Gastrocnemius medialis (tissue), 4 donors: ENCODE measurements around the gene TMC2. TPM values are rescaled to one million over a fixed set of nuclear protein-coding genes. Genes with fewer than 3 reads are reported as not detected.
A peak's percentile ranks its signal among the peaks of the same experiment; 100 is the strongest.
"Not testable (repeated sequence)": the region's sequence is repeated elsewhere in the genome, so short reads cannot be mapped to it uniquely, and the experiment has no call there.

Experiments used
- ATAC-seq, 2 donors: fragments of 150-250 bp; one replicate each; pipeline ENCODE4 v1.9.1; 2016
- DNase-seq, 2 donors: peaks; one replicate each; pipeline ENCODE4 v3.0.0-alpha.2; 2019
- H3K27ac ChIP-seq, 4 donors: fragments of 200-600 bp; sonication (generic); 1 replicate in 1 of 4; 2 replicates in 3 of 4; pipeline ENCODE4 v1.5.1; 2016 to 2018; ENCODE audit warnings: mild to moderate bottlenecking in 2 of 4, moderate library complexity in 1 of 4
- H3K27me3 ChIP-seq, 3 donors: fragments of 200-600 bp; sonication (generic) in 2 of 3; 1 replicate in 1 of 3; 2 replicates in 2 of 3; pipeline versions ENCODE4 v1.5.1 to v1.6.0; 2016 to 2019; ENCODE audit warnings: mild to moderate bottlenecking in 1 of 3, moderate library complexity in 1 of 3
- H3K36me3 ChIP-seq, 2 donors: fragments of 200-600 bp; sonication (generic) in 1 of 2; one replicate each; pipeline ENCODE4 v1.5.1; 2017 to 2018
- H3K4me1 ChIP-seq, 2 donors: fragments of 200-600 bp; sonication (generic) in 1 of 2; one replicate each; pipeline ENCODE4 v1.5.1; 2016 to 2017; ENCODE audit warnings: mild to moderate bottlenecking in 2 of 2
- H3K4me3 ChIP-seq, 4 donors: fragments of 200-600 bp; sonication (generic) in 3 of 4; 1 replicate in 1 of 4; 2 replicates in 3 of 4; pipeline ENCODE4 v1.5.1; 2016 to 2019; ENCODE audit warnings: mild to moderate bottlenecking in 2 of 4
- H3K9me3 ChIP-seq, 3 donors: fragments of 200-600 bp; sonication (generic) in 2 of 3; 1 replicate in 1 of 3; 2 replicates in 2 of 3; pipeline ENCODE4 v1.5.1; 2016 to 2019
- POLR2A ChIP-seq, 2 donors: fragments of 450-650 bp; IDR thresholded peaks; one replicate each; pipeline ENCODE4 v1.6.1; 2017; ENCODE audit warnings: antibody characterized with exemption in 2 of 2, mild to moderate bottlenecking in 2 of 2, moderate library complexity in 2 of 2
- in situ Hi-C, 4 donors: fragments of 200-750 bp; cut with MboI; loops; one replicate each; pipeline versions ENCODE4 v1.15.0 to v1.8.0; 2017; ENCODE audit warnings: low sequenced_read_pairs in 4 of 4
- intact Hi-C: fragments of 100-400 bp; cut with DNase I; formaldehyde crosslinking; loops from one replicate; pipeline ENCODE4 v1.15.1; 2023; ENCODE audit warnings: low total_unique reads
- total RNA-seq, 4 donors: library from RNA; depleted of rRNA; stranded (reverse); fragments of >200 nt; gene quantifications; one replicate each; pipeline versions ENCODE4 v1.1.0 to v1.2.3, GENCODE V29; 2016
- TF ChIP-seq, protein P1 (sequence below), 5 experiments: fragments of 450-650 bp in 3 of 5; fragments of 200-600 bp in 2 of 5; sonication (generic) in 2 of 5; IDR thresholded peaks in 4 of 5; conservative IDR thresholded peaks in 1 of 5; 1 replicate in 4 of 5; 2 replicates in 1 of 5; pipeline ENCODE4 v1.5.1; 2016 to 2019; ENCODE audit warnings: antibody characterized with exemption in 5 of 5, mild to moderate bottlenecking in 3 of 5, moderate library complexity in 3 of 5

The TMC2 gene
- total RNA-seq, 4 donors from 2014 or later: 0.10 TPM; not detected in 2

DNA sequence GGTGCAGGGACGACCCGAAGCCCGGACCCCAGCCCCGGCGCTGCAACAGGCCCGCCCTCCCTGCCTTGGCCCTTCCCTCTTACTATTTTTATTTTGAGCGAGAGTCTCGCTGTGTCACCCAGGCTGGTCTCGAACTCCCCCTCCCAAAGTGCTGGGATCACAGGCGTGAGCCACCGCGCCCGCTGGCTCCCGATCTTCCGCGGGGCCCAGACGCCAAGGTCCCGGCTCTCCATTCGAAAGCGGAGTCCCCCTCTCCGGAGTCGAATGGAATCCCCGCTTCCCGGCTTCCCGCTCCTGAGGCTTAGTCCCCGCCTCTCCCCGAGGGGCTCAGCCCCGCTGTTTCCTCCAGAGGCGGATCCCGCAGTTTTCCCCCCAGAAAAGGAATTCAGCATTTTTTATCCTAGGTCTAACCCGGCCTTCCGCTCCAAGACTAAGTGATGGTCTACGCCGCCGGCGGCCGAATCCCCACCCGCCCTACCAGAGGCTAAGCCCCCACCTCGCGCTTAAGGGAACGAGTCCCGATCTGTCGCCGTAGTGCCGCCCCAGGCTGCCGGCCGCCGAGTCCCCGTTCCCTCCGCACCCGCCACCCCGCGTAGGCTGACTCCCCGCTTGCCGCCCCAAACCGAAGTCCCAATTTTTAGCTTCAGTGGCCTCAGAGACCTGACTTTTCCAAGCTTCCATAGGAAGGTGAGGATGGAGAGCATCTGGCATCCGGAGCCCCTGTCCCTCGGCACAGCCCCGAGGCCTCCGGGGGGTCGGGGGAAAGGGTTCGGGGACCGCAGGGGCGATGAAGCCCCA, 11.5 kb upstream of the TMC2 start:
- peak overlapping the region; percentile 70 to 85 (median 80) for H3K4me3 ChIP-seq
- H3K36me3 ChIP-seq: no peaks in the 10 kb centered on the region
- intact Hi-C loops: loop anchor here (2.0 to 5.0 kb wide), 2 partner anchors 126 to 318 kb away; no protein-coding TSS in a partner anchor
- H3K27ac ChIP-seq: peak overlapping the region; percentile 68 to 86 (median 82)
- TF ChIP-seq, protein P1, sequence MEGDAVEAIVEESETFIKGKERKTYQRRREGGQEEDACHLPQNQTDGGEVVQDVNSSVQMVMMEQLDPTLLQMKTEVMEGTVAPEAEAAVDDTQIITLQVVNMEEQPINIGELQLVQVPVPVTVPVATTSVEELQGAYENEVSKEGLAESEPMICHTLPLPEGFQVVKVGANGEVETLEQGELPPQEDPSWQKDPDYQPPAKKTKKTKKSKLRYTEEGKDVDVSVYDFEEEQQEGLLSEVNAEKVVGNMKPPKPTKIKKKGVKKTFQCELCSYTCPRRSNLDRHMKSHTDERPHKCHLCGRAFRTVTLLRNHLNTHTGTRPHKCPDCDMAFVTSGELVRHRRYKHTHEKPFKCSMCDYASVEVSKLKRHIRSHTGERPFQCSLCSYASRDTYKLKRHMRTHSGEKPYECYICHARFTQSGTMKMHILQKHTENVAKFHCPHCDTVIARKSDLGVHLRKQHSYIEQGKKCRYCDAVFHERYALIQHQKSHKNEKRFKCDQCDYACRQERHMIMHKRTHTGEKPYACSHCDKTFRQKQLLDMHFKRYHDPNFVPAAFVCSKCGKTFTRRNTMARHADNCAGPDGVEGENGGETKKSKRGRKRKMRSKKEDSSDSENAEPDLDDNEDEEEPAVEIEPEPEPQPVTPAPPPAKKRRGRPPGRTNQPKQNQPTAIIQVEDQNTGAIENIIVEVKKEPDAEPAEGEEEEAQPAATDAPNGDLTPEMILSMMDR (IDR thresholded peaks at IDR 0.05 in 4 of 5, conservative IDR thresholded peaks at IDR 0.05 in 1 of 5): peak in 1 of 5 experiments; percentile 2
- no peak for TF ChIP-seq POLR2A (IDR thresholded peaks at IDR 0.05)
- H3K9me3 ChIP-seq: no peaks in the 10 kb centered on the region
- ATAC-seq (peak; percentile 51 to 61), DNase-seq (no peak)
- peaks cover 0 to 4% (median 0%) of the 10 kb centered on the region in 3 donors for H3K27me3 ChIP-seq
- in situ Hi-C loops: no loop called here
- H3K4me1 ChIP-seq: peaks cover 0 to 12% of the 10 kb centered on the region in 2 donors

DNA sequence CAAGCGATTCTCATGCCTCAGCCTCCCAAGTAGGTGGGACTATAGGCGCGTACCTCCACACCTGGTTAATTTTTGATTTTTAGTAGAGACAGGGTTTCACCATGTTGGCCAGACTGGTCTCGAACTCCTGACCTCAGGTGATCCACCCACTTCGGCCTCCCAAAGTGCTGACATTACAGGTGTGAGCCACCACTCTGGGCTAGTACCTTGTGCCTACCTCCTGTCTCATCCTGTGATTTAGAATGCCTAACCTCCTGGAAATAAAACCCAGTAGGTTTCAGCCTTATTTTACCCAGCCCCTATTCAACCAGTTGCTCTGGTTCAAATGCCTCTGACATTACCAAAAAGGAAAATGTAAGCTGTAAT, 10.2 kb upstream of the TMC2 start:
- H3K27ac ChIP-seq, intact Hi-C loops, DNase-seq: not testable (repeated sequence)

DNA sequence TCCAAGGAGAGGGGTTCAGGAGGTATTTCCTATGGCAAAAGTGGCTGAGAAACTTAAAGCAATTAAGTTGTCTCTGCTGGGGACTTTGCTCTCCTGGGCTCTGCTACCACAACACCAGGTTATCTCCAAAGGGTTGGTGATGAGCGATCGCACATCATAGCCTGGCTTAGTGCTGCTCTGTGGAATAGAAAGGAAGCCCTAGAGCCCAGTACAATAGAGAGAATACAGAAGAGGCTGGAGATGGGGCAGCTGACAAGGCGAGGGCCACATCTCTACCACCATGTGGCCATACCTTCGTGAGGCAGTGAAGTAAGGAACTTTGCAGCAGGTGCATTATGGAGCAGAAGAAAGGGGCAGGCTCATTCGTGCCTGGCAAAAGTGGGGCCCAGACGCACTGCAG, 8.6 kb upstream of the TMC2 start:
- Histone ChIP-seq H3K9me3 (no peaks in the 10 kb centered on the region), H3K36me3 (no peaks in the 10 kb centered on the region), H3K27ac (no peak overlapping the region), H3K4me3 (no peak overlapping the region), H3K4me1 (peaks cover 0 to 12% of the 10 kb centered on the region in 2 donors), H3K27me3 (peaks cover 0 to 4% (median 0%) of the 10 kb centered on the region in 3 donors)
- TF ChIP-seq POLR2A (IDR thresholded peaks at IDR 0.05): no peak
- TF ChIP-seq, protein P1 (IDR thresholded peaks at IDR 0.05 in 4 of 5, conservative IDR thresholded peaks at IDR 0.05 in 1 of 5): no peak
- DNase-seq: no peak
- intact Hi-C loops (no loop called here), in situ Hi-C loops (no loop called here)
- no peak for ATAC-seq

More for the DNA sequence above, 10.2 kb upstream of the TMC2 start:
- peaks cover 0 to 12% of the 10 kb centered on the region in 2 donors for H3K4me1 ChIP-seq
- ATAC-seq, H3K4me3 ChIP-seq, H3K27me3 ChIP-seq, H3K9me3 ChIP-seq, in situ Hi-C loops, H3K36me3 ChIP-seq: not testable (repeated sequence)

DNA sequence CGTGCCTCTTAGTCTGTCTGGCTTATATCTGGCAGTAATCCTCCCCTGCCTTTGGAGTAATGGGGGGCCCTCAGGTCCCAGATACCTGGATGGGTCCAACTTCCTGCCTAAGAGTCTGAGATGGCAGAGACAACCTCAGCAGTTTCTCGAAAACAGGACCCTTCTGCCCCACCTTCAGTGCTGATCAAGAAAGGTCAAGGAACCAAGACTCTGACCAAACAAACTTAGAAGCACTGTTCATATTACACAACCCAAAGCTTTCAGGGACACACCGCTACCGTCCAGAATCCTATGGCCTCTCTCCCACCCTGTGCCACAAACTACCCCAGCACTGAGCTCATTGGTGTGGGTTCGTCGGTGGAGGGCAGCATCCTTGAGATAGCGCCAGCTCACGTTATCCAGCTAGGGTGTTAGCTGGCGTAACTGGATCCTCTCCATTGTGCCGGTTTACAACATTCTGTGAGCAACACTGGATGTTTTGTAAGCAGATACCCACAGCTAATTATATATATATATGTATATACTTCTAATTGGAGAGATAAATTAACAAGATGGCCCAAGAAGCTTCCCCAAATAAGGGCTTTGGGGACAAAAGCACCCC, 7.6 kb upstream of the TMC2 start:
- ATAC-seq (no peak), DNase-seq (no peak)
- intact Hi-C loops: no loop called here
- no peak overlapping the region for H3K4me3 ChIP-seq
- H3K9me3 ChIP-seq: no peaks in the 10 kb centered on the region
- peaks cover 0 to 12% of the 10 kb centered on the region in 2 donors for H3K4me1 ChIP-seq
- no peaks in the 10 kb centered on the region for H3K27me3 ChIP-seq
- no peaks in the 10 kb centered on the region for H3K36me3 ChIP-seq
- H3K27ac ChIP-seq: no peak overlapping the region
- in situ Hi-C loops: no loop called here
- TF ChIP-seq POLR2A (IDR thresholded peaks at IDR 0.05): no peak
- TF ChIP-seq, protein P1 (IDR thresholded peaks at IDR 0.05 in 4 of 5, conservative IDR thresholded peaks at IDR 0.05 in 1 of 5): no peak

DNA sequence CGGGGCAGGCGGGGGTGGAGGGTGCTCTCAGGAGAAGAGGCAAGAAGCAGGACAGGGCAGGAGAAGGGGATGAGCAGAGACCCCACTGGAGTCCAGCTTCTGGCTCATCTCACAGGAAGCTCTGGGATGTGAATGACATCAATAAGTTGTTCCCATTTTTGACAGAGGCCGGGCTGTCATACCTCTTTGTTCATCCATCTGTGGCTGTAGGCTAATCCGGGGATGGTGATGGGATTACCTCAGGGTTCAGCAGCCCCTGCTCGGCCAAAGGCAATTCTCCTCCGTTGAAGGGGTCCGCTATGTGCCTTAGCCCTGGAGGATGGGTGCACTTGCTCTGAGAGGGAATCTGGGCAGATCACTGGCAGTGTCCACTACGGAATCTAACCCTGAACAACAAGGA, 3.3 kb upstream of the TMC2 start:
- TF ChIP-seq, protein P1 (IDR thresholded peaks at IDR 0.05 in 4 of 5, conservative IDR thresholded peaks at IDR 0.05 in 1 of 5): no peak
- TF ChIP-seq POLR2A (IDR thresholded peaks at IDR 0.05): no peak
- intact Hi-C loops (no loop called here), in situ Hi-C loops (no loop called here)
- H3K4me3 ChIP-seq: no peak overlapping the region
- H3K27ac ChIP-seq: no peak overlapping the region
- H3K9me3 ChIP-seq: no peaks in the 10 kb centered on the region
- H3K4me1 ChIP-seq: no peaks in the 10 kb centered on the region
- H3K36me3 ChIP-seq: no peaks in the 10 kb centered on the region
- ATAC-seq (no peak), DNase-seq (no peak)
- no peaks in the 10 kb centered on the region for H3K27me3 ChIP-seq
